ENCODE data around the gene DBNDD1. TPM values are rescaled to one million over a fixed set of nuclear protein-coding genes. Genes with fewer than 3 reads are reported as not detected.

The DBNDD1 gene
- total RNA-seq, 1 experiment from 2014 or later: 75.0 TPM

DNA sequence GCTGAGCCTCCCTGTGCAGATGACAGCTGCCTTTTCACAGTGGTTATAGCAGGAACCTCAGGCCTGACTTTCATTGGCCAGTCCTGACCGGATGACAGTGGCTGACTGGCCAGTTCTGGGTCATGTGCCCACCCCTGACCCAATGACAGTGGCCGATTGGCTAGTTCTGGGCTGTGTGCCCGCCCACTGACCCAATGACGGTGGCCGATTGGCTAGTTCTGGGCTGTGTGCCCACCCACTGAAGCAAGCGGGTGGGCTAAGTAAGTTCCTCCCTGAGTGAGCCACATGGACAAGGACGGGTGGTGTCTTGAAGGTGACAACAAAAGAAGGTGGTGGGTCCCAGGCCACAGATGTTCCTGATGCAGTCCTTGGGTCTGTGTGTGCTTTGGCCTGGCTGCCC is 61.2 kb downstream of the DBNDD1 start:
- no peaks in the 10 kb centered on the region; the same call in 1 of the 2 replicates for H3K27me3 Mint-ChIP-seq (ENCODE audit: low read depth)
- ATAC-seq: peak; percentile 97
- DNase-seq (ENCODE audit: low spot score): peak; percentile 66
- peaks cover 2% of the 10 kb centered on the region for H3K4me1 Mint-ChIP-seq
- H3K36me3 Mint-ChIP-seq: peaks cover 22% of the 10 kb centered on the region
- ChIA-PET CTCF (interaction anchor here (1.0 to 1.1 kb wide), 2 partner anchors 40 to 252 kb away, joined by 3 to 5 read pairs; partner anchors contain the start of gene MC1R), POLR2A (no interaction called here)
- H3K9me3 Mint-ChIP-seq: peaks cover 3% of the 10 kb centered on the region; the same call in 1 of the 2 replicates
- H3K4me3 Mint-ChIP-seq: no peak overlapping the region
- peak; percentile 55; the same call in 1 of the 2 replicates for TF ChIP-seq SP1 (CRISPR knock-in tag; conservative IDR thresholded peaks at IDR 0.05)
- peak; percentile 86 for TF ChIP-seq NFYB (CRISPR knock-in tag; conservative IDR thresholded peaks at IDR 0.05; ENCODE audit: low read depth)
- TF ChIP-seq MAX (CRISPR knock-in tag; IDR thresholded peaks at IDR 0.05): peak; percentile 59; the same call in 1 of the 2 replicates
- TF ChIP-seq, protein P1, sequence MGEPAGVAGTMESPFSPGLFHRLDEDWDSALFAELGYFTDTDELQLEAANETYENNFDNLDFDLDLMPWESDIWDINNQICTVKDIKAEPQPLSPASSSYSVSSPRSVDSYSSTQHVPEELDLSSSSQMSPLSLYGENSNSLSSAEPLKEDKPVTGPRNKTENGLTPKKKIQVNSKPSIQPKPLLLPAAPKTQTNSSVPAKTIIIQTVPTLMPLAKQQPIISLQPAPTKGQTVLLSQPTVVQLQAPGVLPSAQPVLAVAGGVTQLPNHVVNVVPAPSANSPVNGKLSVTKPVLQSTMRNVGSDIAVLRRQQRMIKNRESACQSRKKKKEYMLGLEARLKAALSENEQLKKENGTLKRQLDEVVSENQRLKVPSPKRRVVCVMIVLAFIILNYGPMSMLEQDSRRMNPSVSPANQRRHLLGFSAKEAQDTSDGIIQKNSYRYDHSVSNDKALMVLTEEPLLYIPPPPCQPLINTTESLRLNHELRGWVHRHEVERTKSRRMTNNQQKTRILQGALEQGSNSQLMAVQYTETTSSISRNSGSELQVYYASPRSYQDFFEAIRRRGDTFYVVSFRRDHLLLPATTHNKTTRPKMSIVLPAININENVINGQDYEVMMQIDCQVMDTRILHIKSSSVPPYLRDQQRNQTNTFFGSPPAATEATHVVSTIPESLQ (CRISPR knock-in tag; IDR thresholded peaks at IDR 0.05): no peak
- no peak for TF ChIP-seq OVOL2 (CRISPR knock-in tag; IDR thresholded peaks at IDR 0.05; ENCODE audit: borderline replicate concordance)
- TF ChIP-seq FOXK1 (CRISPR knock-in tag; IDR thresholded peaks at IDR 0.05): no peak
- TF ChIP-seq ZBTB21 (CRISPR knock-in tag; IDR thresholded peaks at IDR 0.05; ENCODE audit: borderline replicate concordance): no peak
- TF ChIP-seq IRF1 (CRISPR knock-in tag; IDR thresholded peaks at IDR 0.05): no peak
- no peak for TF ChIP-seq FOXJ3 (CRISPR knock-in tag; IDR thresholded peaks at IDR 0.05; ENCODE audit: borderline replicate concordance)
- no peak for TF ChIP-seq EMX1 (CRISPR knock-in tag; IDR thresholded peaks at IDR 0.05)
- TF ChIP-seq USF1 (CRISPR knock-in tag; IDR thresholded peaks at IDR 0.05): peak; percentile 94
- TF ChIP-seq, protein P2, sequence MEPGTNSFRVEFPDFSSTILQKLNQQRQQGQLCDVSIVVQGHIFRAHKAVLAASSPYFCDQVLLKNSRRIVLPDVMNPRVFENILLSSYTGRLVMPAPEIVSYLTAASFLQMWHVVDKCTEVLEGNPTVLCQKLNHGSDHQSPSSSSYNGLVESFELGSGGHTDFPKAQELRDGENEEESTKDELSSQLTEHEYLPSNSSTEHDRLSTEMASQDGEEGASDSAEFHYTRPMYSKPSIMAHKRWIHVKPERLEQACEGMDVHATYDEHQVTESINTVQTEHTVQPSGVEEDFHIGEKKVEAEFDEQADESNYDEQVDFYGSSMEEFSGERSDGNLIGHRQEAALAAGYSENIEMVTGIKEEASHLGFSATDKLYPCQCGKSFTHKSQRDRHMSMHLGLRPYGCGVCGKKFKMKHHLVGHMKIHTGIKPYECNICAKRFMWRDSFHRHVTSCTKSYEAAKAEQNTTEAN (CRISPR knock-in tag; IDR thresholded peaks at IDR 0.05): no peak
- TF ChIP-seq, protein P3, sequence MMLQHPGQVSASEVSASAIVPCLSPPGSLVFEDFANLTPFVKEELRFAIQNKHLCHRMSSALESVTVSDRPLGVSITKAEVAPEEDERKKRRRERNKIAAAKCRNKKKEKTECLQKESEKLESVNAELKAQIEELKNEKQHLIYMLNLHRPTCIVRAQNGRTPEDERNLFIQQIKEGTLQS (CRISPR knock-in tag; conservative IDR thresholded peaks at IDR 0.05): no peak
- no peak for TF ChIP-seq NR1H2 (CRISPR knock-in tag; IDR thresholded peaks at IDR 0.05)
- no peak for TF ChIP-seq ZNF416 (CRISPR knock-in tag; IDR thresholded peaks at IDR 0.05)
- no peak for TF ChIP-seq E2F1 (CRISPR knock-in tag; IDR thresholded peaks at IDR 0.05)
- no peak for TF ChIP-seq SOX15 (CRISPR knock-in tag; IDR thresholded peaks at IDR 0.05)
- TF ChIP-seq, protein P4, sequence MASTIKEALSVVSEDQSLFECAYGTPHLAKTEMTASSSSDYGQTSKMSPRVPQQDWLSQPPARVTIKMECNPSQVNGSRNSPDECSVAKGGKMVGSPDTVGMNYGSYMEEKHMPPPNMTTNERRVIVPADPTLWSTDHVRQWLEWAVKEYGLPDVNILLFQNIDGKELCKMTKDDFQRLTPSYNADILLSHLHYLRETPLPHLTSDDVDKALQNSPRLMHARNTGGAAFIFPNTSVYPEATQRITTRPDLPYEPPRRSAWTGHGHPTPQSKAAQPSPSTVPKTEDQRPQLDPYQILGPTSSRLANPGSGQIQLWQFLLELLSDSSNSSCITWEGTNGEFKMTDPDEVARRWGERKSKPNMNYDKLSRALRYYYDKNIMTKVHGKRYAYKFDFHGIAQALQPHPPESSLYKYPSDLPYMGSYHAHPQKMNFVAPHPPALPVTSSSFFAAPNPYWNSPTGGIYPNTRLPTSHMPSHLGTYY (CRISPR knock-in tag; IDR thresholded peaks at IDR 0.05): no peak
- no peak for TF ChIP-seq GABPB1 (CRISPR knock-in tag; IDR thresholded peaks at IDR 0.05)
- no peak for TF ChIP-seq JUN (CRISPR knock-in tag; IDR thresholded peaks at IDR 0.05)
- TF ChIP-seq ATF2 (CRISPR knock-in tag; IDR thresholded peaks at IDR 0.05; ENCODE audit: borderline replicate concordance, low read depth): no peak
- no peak for TF ChIP-seq ATF1 (CRISPR knock-in tag; IDR thresholded peaks at IDR 0.05)
- TF ChIP-seq, protein P5, sequence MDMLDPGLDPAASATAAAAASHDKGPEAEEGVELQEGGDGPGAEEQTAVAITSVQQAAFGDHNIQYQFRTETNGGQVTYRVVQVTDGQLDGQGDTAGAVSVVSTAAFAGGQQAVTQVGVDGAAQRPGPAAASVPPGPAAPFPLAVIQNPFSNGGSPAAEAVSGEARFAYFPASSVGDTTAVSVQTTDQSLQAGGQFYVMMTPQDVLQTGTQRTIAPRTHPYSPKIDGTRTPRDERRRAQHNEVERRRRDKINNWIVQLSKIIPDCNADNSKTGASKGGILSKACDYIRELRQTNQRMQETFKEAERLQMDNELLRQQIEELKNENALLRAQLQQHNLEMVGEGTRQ (CRISPR knock-in tag; IDR thresholded peaks at IDR 0.05): peak; percentile 97
- TF ChIP-seq, protein P6, sequence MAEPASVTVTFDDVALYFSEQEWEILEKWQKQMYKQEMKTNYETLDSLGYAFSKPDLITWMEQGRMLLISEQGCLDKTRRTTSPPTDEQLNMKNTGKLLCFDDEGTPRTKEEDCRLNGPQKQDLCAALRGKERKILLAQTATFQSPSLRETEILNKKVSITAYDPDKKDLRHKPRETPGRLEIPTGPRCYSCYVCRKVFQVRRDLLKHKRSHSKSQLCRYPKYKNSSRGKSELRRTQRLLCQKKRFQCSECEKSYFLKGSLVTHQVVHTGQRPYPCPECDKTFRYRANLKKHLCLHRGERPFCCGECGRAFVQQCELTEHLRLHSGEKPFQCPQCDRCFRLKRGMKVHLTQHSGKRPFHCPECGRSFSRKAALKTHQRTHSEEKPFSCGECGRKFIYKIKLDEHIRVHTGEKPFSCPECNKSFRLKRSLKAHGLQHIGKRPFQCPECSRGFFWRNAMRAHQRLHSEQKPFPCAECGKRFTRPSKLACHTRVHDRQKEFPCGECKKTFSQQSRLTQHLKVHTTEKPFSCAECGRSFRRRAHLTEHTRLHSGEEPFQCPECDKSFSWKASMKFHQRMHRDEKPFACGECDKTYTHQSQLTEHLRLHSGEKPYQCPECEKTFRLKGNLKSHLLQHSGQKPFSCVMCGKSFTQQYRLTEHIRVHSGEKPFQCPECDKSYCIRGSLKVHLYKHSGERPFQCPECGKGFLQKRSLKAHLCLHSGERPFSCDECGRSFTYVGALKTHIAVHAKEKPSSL (CRISPR knock-in tag; conservative IDR thresholded peaks at IDR 0.05): no peak
- TF ChIP-seq TEAD4 (CRISPR knock-in tag; IDR thresholded peaks at IDR 0.05): no peak
- TF ChIP-seq ZNF671 (CRISPR knock-in tag; IDR thresholded peaks at IDR 0.05): no peak
- H3K27ac Mint-ChIP-seq: peak overlapping the region; percentile 64; the same call in 1 of the 2 replicates

Data from WTC11 (cell line).